CD4-positive, alpha-beta T cell treated with Interleukin-21 for 1 hour (primary cell): Measurements from ENCODE around the gene PFAS.
A peak's percentile ranks its signal among the peaks of the same experiment; 100 is the strongest.
"Not testable (repeated sequence)": the region's sequence is repeated elsewhere in the genome, so short reads cannot be mapped to it uniquely, and the experiment has no call there.

Experiments used
- DNase-seq: peaks from one replicate; pipeline ENCODE4 v3.0.0-alpha.2; 2020

The PFAS gene, protein sequence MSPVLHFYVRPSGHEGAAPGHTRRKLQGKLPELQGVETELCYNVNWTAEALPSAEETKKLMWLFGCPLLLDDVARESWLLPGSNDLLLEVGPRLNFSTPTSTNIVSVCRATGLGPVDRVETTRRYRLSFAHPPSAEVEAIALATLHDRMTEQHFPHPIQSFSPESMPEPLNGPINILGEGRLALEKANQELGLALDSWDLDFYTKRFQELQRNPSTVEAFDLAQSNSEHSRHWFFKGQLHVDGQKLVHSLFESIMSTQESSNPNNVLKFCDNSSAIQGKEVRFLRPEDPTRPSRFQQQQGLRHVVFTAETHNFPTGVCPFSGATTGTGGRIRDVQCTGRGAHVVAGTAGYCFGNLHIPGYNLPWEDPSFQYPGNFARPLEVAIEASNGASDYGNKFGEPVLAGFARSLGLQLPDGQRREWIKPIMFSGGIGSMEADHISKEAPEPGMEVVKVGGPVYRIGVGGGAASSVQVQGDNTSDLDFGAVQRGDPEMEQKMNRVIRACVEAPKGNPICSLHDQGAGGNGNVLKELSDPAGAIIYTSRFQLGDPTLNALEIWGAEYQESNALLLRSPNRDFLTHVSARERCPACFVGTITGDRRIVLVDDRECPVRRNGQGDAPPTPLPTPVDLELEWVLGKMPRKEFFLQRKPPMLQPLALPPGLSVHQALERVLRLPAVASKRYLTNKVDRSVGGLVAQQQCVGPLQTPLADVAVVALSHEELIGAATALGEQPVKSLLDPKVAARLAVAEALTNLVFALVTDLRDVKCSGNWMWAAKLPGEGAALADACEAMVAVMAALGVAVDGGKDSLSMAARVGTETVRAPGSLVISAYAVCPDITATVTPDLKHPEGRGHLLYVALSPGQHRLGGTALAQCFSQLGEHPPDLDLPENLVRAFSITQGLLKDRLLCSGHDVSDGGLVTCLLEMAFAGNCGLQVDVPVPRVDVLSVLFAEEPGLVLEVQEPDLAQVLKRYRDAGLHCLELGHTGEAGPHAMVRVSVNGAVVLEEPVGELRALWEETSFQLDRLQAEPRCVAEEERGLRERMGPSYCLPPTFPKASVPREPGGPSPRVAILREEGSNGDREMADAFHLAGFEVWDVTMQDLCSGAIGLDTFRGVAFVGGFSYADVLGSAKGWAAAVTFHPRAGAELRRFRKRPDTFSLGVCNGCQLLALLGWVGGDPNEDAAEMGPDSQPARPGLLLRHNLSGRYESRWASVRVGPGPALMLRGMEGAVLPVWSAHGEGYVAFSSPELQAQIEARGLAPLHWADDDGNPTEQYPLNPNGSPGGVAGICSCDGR (N-terminal part only)

DNA sequence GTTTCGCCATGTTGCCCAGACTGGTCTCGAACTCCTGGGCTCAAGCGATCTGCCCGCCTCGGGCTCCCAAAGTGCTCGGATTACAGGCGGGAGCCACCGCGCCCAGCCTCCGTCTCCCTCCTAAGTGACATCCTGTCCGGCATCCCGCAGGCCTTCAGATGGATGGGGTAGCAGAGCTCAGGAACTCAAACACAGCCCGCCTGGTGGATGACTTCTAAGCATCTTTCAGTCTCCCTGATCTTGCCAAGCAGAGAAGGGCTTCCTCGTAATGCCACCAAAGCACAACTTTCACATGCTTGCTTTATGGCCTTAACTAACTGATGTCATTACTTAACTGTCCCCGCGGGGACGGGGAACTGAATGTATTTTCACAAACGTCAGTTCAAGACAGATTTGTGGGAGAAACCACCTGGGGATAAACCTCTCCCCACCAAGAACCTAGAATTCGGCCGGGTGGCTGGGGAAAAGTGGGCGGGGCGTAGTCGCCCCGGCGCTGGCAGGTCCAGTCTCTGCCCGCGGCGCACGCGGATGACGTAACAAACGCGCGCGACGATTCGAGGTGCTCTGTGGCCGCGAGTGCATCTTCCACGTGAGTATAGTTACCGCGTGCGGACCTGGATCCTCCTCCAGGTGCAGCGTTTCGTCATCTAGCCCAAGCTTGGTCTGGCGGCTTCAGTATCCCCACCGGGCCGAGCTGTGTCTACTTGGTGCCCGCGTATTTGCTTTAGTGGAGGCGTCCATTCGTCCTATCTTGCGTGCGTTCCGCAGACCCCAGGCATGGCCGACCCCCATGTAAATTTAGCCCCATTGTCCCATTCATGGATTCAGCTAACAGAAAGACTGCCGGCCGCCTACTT is at the start of gene PFAS:
TSS of gene PFAS (plus strand) at position 539 of the 857 bp plus-strand sequence. CDS start 4,649 bp downstream, outside the sequence.
- DNase-seq, result peak; percentile 95

DNA sequence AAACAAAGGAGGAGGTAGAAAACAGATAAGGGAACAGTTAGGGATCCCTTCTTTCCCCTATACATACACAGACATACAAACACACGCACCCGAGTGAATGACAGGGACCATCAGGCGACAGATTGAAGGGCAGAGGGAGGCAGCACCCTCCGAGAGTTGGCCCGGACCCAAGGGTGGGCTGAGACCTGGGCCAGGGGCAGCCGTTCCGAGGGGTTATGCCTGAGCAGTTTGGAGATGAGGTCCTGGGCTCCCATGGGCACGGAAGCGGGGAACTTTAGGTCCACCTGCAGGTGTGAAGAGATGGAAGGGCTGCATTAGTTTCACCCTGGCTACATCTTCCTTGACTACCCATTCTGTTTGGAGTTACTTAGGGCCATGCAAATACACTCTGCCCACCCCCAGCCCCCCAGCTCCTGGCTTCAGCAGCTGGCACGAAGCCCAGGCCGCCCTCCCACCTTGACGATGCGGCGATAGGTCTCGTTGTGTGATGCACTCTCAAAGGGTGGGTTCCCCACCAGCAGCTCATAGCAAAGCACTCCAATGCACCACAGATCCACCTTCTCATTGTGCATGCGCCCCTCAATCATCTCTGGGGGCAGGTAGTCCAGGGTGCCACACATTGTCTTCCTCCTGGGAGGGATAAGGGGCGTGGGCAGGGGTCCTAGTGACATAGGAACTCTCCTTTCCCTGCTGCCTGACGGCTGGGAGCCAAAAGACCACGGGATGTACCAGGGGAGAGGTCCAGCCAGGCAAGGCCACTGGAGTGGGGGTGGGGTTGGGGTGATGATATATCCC is 44.1 kb upstream of the PFAS start:
- no peak for DNase-seq

DNA sequence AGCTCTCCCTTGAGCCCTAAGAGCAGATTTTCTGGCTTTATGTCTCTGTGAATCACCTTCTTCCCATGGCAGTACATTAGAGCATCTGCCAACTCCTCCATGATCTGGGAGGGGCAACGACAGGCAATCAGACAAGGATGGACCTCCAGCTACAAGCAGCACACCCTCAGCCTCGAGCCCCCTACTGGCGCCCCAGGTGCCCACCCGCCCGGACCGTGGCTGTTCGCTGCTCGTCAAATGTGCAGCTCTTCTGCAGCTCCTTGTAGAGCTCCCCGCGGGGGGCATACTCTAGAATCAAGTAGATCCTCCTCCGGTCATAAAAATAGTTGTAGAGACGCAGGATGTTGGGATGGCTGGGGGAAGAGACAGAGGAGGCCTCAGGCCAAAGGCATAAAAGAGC is 42.6 kb upstream of the PFAS start:
- DNase-seq, result no peak

DNA sequence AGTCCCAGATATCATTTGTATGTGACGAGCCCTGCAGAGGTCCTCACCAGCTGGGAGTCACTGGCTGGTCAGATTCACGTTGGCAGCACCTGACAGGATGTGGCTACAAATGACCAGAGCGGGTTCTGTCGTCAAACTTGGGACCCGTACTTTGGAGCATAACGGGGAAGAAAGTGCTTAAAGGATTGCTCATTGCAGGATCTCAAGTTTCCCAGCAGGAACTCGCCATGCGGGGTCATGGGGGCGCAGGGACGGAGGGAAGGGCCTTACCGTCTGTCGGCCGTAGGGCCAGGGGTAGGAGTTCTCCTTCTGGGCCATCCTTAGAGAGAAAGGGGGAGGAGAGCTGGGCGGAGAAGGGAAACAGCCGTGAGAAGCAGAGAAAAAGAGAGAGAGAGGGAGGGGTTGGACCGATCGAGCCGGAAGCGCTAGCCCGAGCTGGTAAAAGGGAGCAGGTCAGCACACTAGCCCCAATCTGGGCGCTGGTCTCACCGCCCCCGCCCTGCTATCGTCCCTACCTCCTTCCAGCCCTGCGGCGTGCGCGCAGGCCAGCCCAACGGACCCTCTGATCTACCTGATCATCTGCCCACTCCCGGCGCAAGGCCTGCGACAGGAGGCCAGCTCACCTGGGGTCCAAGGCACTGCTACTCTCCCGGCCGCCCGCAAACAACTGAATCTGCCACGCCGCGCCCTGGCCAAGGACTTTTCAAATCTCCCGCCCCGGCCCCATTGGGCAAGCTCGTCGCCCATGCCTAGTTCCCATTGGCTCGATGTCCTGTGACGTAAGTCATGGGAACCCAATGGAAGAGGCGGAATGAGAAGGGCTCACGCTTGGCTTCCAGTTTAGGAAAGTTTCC is 39.0 kb upstream of the PFAS start, which contains the start of gene AURKB:
TSS of gene AURKB (minus strand) at position 669 of the 854 bp plus-strand sequence. CDS start at position 318, 351 bp downstream.
- peak; percentile 97 for DNase-seq

DNA sequence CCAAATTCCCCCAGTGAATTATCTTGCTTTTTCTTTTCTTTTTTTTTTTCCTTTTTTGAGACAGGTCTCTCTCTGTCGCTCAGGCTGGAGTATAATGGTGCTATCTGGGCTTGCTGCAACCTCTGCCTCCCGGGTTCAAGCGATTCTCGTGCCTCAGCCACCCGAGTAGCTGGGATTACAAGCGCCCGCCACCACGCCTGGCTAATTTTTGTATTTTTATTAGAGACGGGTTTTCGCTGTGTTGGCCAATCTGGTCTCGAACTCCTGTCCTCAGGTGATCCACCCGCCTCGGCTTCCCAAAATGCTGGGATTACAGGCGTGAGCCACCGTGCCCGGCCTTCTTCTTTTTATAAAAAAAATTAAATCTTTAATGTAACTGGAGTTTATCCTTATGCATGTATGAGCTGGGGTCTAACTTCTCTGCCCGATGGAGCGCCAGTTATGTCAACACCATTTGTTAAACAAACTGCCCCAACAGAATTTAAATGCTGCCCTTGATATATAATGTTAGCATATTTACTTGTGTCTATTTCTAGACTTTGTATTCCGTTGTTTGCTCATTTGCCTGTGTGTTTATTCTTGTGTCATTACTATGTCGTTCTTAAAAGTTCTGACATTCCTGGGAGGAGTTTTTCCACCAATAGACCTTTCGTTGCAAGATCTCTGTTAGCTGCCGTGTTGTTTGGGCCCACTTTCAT is 38.2 kb upstream of the PFAS start:
- no peak for DNase-seq

DNA sequence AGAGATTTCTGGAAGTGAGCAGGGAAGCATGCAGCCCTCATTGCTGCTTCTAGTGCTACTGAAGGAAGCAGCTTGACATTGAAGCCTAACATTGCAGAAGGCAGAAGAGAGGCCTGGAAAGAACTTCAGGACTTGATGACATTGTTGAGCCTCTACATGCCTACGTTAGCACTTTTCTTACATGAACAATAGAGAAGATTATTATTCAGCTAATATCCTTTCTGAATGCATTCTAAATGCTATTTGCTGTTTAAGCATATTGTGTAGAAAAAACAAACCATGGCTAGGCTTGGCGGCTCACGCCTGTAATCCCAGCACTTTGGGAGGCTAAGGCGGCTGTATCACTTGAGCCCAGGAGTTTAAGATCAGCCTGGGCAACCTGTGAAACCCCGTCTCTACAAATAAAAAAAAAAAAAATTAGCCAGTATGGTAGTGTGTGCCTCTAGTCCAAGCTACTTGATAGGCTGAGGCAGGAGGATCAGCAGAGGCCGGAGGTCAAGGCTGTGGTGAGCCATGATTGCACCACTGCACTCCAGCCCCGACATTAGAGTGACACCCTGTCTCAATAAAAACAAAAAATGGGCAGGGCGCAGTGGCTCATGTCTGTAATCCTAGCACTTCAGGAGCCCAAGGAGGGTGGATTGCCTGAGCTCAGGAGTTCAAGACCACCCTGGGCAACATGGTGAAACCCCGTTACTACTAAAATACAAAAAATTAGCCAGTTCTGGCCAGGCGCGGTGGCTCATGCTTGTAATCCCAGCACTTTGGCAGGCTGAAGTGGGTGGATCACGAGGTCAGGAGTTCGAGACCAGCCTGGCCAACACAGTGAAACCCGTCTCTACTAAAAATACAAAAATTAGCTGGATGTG is 36.5 kb upstream of the PFAS start:
- no peak for DNase-seq

DNA sequence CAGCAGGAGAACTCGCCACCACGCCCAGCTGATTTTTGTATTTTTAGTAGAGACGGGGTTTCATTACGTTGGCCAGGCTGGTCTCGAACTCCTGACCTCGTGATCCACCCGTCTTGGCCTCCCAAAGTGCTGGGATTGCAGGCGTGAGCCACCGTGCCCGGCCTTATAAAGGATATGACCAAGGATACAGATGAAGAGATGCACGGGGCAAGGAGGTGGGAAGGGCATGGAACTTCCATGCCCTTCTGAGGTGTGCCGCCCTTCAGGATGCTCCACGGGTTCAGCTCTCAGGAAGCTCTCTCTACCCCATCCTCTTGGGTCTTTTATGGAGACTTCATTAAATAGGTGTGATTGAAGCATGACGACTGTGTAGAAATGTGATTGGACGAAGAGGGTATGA is 35.1 kb upstream of the PFAS start:
- not testable (repeated sequence) for DNase-seq

DNA sequence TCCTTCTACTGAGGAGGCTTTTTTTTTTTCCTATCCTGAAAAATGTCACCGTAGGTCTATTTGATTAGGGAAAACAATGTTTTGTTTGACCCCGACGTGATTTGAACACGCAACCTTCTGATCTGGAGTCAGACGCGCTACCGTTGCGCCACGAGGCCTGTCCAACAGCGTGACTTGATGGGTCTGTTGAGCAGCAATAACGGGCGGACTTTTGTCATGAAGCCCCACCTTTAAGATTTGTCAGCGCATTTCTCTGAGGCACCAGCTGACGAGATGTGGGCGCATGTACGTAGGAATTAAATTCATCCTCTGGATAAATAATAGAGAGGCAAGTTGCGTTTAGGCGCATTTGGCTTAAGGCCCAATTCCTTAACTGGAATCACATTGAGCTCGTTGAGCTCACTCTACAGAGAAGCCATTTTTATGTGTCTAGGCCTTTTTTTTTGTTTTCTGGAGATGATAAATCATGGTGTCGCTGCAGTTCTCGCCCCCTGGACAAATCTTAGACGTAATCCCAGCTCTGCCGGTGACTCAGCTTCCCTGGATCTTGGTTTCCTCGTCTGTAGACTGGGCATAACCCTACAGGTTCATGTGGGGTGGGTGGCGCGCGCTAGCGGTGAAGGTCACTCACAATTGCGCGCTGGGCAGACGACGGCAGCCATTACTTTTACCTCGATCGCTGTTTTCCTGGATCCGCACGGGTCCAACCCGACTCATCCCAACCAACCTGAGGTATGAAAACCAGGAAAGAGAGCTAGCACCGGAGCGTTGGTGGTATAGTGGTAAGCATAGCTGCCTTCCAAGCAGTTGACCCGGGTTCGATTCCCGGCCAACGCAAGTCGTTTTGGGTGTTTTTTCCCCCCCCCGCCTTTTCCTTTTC is 28.1 kb upstream of the PFAS start:
- DNase-seq, result peak; percentile 93

DNA sequence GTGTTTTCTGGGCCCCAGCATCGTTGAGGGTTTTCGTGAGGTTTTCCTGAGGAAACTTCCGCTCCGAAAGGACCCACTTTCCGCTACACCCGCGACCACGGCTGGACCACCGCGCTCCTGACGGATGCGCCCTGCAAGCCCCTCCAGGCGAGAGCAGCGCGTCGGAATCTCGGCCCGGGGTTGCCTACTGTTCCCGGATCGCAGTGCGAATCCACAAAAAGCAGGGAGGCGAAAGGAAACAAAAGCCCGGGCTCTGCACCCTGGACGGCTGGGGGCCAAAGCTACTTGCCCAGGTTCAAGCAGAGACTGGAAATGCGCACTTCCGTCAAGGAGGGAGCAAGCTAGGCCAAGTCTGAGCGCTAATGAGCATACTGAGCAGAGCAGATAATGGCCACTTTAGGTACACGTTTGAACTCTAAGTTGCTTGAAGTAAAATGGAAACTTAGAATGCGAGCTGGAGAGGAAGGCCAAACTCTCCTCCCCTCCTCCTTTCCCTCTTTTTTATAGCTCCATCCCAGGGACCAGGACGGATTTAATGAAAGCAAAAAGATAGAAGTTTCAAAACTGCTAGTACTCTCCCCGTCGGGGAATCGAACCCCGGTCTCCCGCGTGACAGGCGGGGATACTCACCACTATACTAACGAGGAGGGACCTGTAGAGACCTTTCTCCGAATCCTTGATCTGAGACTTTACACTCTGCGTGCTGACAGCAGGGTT is 27.3 kb upstream of the PFAS start:
- peak; percentile 96 for DNase-seq

DNA sequence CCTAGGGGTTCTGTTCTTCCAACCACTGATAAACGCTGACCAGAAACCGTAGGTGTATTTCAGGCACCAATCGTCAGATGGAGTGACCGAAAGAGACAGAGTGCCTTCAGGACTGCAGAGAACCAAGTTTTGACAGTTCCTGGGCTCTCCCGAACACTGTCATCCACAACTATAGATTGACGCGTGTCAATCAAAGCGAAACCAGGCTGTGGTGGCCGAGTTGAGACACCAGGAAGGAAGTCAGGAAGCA is 26.8 kb upstream of the PFAS start:
- DNase-seq, result no peak

DNA sequence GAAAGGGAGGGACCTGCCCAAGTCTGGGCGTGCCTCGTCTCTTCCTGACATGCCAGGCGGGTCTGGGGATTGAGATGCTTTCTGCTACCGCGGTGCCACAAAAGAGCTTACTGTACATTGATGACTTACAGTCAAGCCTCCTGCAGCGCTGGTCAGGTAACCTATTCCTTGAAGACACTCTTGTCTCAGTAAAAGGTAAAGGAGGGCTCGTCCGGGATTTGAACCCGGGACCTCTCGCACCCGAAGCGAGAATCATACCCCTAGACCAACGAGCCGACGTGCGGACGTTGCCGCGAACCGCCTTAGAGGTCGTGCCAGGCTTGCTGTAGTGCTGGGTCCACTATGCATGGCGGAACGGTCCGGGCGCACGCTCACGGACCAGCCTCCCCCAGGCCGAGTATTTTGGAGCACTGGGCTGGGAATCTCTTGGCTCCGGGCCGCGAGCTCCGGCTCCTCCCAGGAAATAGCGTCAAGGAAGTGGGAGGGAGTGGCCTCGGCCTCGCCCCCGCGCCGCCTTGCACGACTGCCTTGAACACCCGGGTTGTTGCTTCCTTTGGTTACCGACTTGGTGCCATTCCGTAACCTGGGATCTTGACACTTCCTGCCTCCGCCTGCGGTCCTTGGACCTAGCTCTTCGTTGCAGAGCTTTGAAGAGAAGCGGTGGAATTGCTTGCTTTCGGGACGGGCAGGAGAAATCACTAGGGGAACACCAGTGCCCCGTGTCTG is 26.3 kb upstream of the PFAS start:
- DNase-seq, result peak; percentile 91

DNA sequence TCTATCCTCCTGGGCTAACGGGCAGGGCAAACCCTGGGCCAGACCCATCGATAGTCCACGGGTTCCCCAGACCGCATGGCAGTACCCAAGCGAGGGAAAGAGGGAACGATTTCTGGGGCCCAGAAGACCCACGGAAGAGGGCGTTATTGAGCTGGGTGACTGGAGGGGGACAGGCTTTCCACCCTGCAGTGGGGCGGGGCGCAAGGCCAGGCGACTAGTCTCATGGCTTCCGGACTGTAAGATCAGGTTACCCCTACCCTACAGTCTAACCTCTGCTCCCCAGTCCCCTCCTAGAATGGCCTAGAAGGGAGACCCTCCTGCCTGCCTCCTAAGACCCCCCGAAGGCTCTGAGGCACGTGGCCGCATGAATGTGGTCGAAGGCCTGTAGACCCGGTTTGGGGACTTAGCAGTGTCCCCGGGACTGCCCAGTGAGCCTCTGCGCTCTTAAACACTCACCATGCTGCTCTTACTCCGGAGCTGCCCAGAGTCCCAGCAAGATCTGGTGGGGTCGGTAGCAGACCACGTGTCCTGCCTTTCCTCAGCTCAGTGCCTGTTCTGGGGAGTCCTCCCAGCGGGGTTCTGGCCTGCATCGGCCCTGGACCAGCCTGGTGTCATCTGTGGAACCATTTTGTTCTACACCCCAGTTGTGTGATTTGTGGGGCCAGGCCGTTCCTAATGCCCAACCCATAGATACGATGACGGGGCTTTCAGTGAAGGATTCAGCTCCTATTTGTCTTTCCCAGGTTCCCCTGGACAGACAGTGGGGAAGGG is 25.5 kb upstream of the PFAS start:
- DNase-seq, result peak; percentile 61

DNA sequence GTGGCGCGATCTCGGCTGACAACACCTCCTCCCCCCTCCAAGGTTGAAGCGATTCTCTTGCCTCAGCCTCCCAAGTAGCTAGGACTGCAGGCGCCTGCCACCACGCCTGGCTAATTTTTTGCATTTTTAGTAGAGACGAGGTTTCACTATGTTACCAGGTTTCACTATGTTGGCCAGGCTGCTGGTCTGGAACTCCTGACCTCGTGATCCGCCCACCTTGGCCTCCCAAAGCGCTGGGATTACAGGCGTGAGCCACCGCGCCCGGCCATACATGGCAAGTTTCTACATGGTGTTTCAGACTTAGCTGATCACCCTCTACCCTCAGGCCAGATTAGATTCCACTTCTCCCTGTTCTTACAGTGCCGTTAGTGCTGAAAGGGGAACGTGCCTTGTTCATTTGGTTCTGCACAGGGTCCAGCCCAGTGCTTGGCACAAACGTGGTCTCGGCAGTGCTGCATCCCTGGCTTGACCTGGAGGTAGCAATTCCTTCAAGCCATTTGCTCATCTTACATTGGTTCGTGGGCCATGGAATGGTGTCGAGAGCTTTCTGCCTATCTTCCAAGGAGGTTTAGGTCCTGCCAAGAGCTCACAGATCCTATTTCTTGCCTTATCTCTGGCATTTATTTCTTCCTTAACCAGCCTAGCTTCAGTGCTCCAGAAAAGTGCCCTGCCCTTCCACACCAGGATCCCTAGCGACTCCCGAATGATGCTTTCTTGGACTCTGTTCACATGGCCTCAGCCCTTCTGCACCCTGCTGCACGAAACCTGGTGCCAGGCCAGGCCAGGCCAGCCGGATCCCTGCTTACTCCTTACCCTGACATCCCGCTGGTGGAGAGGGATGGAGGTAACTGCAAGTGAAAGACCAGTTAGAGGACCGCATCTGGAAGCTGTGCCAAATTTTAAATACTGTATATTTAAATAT is 23.9 kb upstream of the PFAS start:
- no peak for DNase-seq
